Gastrocnemius medialis (tissue), 4 donors: ENCODE measurements around the gene HPCAL1.

Experiments
- POLR2A ChIP-seq, 2 donors: fragments of 450-650 bp; IDR thresholded peaks; one replicate each; pipeline ENCODE4 v1.6.1; 2017; ENCODE audit warnings: antibody characterized with exemption in 2 of 2, mild to moderate bottlenecking in 2 of 2, moderate library complexity in 2 of 2
- TF ChIP-seq, protein P1 (sequence below), 5 experiments: fragments of 450-650 bp in 3 of 5; fragments of 200-600 bp in 2 of 5; sonication (generic) in 2 of 5; IDR thresholded peaks in 4 of 5; conservative IDR thresholded peaks in 1 of 5; 1 replicate in 4 of 5; 2 replicates in 1 of 5; pipeline ENCODE4 v1.5.1; 2016 to 2019; ENCODE audit warnings: antibody characterized with exemption in 5 of 5, mild to moderate bottlenecking in 3 of 5, moderate library complexity in 3 of 5

DNA sequence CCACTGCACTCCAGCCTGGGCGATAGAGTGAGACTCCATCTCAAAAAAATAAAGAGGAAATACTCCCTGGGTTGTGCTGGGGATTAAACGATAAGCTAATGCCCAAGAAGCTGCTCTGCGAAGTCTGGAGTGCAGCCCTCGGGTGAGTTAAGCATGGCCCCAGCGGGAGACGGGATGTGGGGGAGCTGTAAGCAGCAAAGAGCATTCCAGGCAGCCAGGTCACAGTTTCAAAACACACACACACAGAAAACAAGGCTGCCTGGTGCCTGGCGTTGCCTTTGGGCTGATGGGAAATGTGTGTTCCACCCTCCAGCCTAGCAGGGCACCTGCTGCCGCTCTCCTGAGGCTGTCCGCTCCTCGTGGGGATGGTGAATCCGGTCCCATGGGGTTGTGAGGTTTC is 121.3 kb downstream of the HPCAL1 start:
- TF ChIP-seq, protein P1, sequence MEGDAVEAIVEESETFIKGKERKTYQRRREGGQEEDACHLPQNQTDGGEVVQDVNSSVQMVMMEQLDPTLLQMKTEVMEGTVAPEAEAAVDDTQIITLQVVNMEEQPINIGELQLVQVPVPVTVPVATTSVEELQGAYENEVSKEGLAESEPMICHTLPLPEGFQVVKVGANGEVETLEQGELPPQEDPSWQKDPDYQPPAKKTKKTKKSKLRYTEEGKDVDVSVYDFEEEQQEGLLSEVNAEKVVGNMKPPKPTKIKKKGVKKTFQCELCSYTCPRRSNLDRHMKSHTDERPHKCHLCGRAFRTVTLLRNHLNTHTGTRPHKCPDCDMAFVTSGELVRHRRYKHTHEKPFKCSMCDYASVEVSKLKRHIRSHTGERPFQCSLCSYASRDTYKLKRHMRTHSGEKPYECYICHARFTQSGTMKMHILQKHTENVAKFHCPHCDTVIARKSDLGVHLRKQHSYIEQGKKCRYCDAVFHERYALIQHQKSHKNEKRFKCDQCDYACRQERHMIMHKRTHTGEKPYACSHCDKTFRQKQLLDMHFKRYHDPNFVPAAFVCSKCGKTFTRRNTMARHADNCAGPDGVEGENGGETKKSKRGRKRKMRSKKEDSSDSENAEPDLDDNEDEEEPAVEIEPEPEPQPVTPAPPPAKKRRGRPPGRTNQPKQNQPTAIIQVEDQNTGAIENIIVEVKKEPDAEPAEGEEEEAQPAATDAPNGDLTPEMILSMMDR (IDR thresholded peaks at IDR 0.05 in 4 of 5, conservative IDR thresholded peaks at IDR 0.05 in 1 of 5), result no peak
- no peak for TF ChIP-seq POLR2A (IDR thresholded peaks at IDR 0.05)
